HUES48 (cell line): ENCODE measurements around the gene RPS6KC1.

ENCODE experiments used
- H3K27ac ChIP-seq: one replicate; pipeline ENCODE4 v1.7.0; 2013; ENCODE audit warnings: low read depth, low read length, inconsistent platforms
- H3K27me3 ChIP-seq: 2 replicates; pipeline ENCODE4 v1.6.1; 2013; ENCODE audit warnings: mild to moderate bottlenecking, low read length; ENCODE audit not compliant: control insufficient read depth, insufficient read depth
- H3K36me3 ChIP-seq: 2 replicates; pipeline ENCODE4 v1.6.1; 2013; ENCODE audit warnings: low read length; ENCODE audit not compliant: control insufficient read depth, insufficient read depth
- H3K4me1 ChIP-seq: 2 replicates; pipeline ENCODE4 v1.6.1; 2013; ENCODE audit warnings: mild to moderate bottlenecking, low read length; ENCODE audit not compliant: control insufficient read depth, insufficient read depth
- H3K4me3 ChIP-seq: 2 replicates; pipeline ENCODE4 v1.5.1; 2013; ENCODE audit warnings: mild to moderate bottlenecking, low read depth, low read length
- H3K9ac ChIP-seq: 2 replicates; pipeline ENCODE4 v1.6.1; 2013; ENCODE audit warnings: mild to moderate bottlenecking, low read depth, low read length, moderate library complexity
- H3K9me3 ChIP-seq: 2 replicates; pipeline ENCODE4 v1.6.1; 2013; ENCODE audit warnings: low read length; ENCODE audit not compliant: control insufficient read depth, insufficient read depth

Gene RPS6KC1

GRCh38 chr1:213231795-213232231 is 180.8 kb downstream of the RPS6KC1 start:
- Histone ChIP-seq H3K27me3 (no peaks in the 10 kb centered on the region), H3K9me3 (no peaks in the 10 kb centered on the region), H3K4me1 (peaks cover 30% of the 10 kb centered on the region), H3K9ac (no peak overlapping the region), H3K36me3 (no peaks in the 10 kb centered on the region), H3K4me3 (no peak overlapping the region; the same call in 1 of the 2 replicates), H3K27ac (peak overlapping the region; percentile 73)

- H3K4me1 ChIP-seq: peaks cover 16% of the 10 kb centered on the region
- H3K9me3 ChIP-seq: no peaks in the 10 kb centered on the region
- H3K27ac ChIP-seq: no peak overlapping the region
- peaks cover 11% of the 10 kb centered on the region for H3K36me3 ChIP-seq
- no peak overlapping the region for H3K9ac ChIP-seq
- H3K4me3 ChIP-seq: no peak overlapping the region
- no peaks in the 10 kb centered on the region for H3K27me3 ChIP-seq
Observed at GRCh38 chr1:213242883-213243282, 191.8 kb downstream of the RPS6KC1 start.

GRCh38 chr1:213244664-213245091 is 193.6 kb downstream of the RPS6KC1 start:
- H3K36me3 ChIP-seq: peaks cover 11% of the 10 kb centered on the region
- no peak overlapping the region for H3K4me3 ChIP-seq
- H3K27ac ChIP-seq: no peak overlapping the region
- H3K9ac ChIP-seq: no peak overlapping the region
- H3K27me3 ChIP-seq: no peaks in the 10 kb centered on the region
- no peaks in the 10 kb centered on the region for H3K9me3 ChIP-seq
- H3K4me1 ChIP-seq: peaks cover 16% of the 10 kb centered on the region

GRCh38 chr1:213245260-213245910 is 194.3 kb downstream of the RPS6KC1 start:
- Histone ChIP-seq H3K27me3 (no peaks in the 10 kb centered on the region), H3K4me1 (peaks cover 16% of the 10 kb centered on the region), H3K9me3 (no peaks in the 10 kb centered on the region), H3K36me3 (peaks cover 11% of the 10 kb centered on the region), H3K9ac (no peak overlapping the region), H3K4me3 (no peak overlapping the region), H3K27ac (no peak overlapping the region)

GRCh38 chr1:213247038-213247437 is 196.0 kb downstream of the RPS6KC1 start:
- Histone ChIP-seq H3K9me3 (no peaks in the 10 kb centered on the region), H3K9ac (no peak overlapping the region), H3K4me1 (peaks cover 16% of the 10 kb centered on the region), H3K27ac (no peak overlapping the region), H3K27me3 (no peaks in the 10 kb centered on the region), H3K4me3 (no peak overlapping the region), H3K36me3 (no peaks in the 10 kb centered on the region)

GRCh38 chr1:213249395-213249794 is 198.4 kb downstream of the RPS6KC1 start:
- Histone ChIP-seq H3K36me3 (no peaks in the 10 kb centered on the region), H3K27ac (no peak overlapping the region), H3K9ac (no peak overlapping the region), H3K4me1 (peaks cover 16% of the 10 kb centered on the region), H3K4me3 (no peak overlapping the region), H3K27me3 (no peaks in the 10 kb centered on the region), H3K9me3 (no peaks in the 10 kb centered on the region)

GRCh38 chr1:213250041-213250440 is 199.0 kb downstream of the RPS6KC1 start:
- Histone ChIP-seq H3K27ac (no peak overlapping the region), H3K27me3 (no peaks in the 10 kb centered on the region), H3K36me3 (no peaks in the 10 kb centered on the region)

GRCh38 chr1:213250446-213250845 is 199.4 kb downstream of the RPS6KC1 start:
- H3K4me3 ChIP-seq: no peak overlapping the region
- no peaks in the 10 kb centered on the region for H3K27me3 ChIP-seq
- H3K4me1 ChIP-seq: peaks cover 7% of the 10 kb centered on the region
- no peaks in the 10 kb centered on the region for H3K9me3 ChIP-seq
- no peaks in the 10 kb centered on the region for H3K36me3 ChIP-seq
- no peak overlapping the region for H3K9ac ChIP-seq
- no peak overlapping the region for H3K27ac ChIP-seq

More at GRCh38 chr1:213250041-213250440, 199.0 kb downstream of the RPS6KC1 start:
- Histone ChIP-seq H3K9me3 (no peaks in the 10 kb centered on the region), H3K4me1 (peaks cover 12% of the 10 kb centered on the region), H3K9ac (no peak overlapping the region), H3K4me3 (no peak overlapping the region)

- no peak overlapping the region for H3K4me3 ChIP-seq
- H3K9ac ChIP-seq: no peak overlapping the region
- H3K27me3 ChIP-seq: no peaks in the 10 kb centered on the region
Observed at GRCh38 chr1:213251972-213252371, 200.9 kb downstream of the RPS6KC1 start.

GRCh38 chr1:213256438-213257087 is 205.5 kb downstream of the RPS6KC1 start:
- Histone ChIP-seq H3K27ac (no peak overlapping the region), H3K4me3 (no peak overlapping the region), H3K36me3 (no peaks in the 10 kb centered on the region), H3K27me3 (no peaks in the 10 kb centered on the region), H3K9ac (no peak overlapping the region), H3K4me1 (peaks cover 7% of the 10 kb centered on the region), H3K9me3 (no peaks in the 10 kb centered on the region)

More at GRCh38 chr1:213251972-213252371, 200.9 kb downstream of the RPS6KC1 start:
- H3K36me3 ChIP-seq: no peaks in the 10 kb centered on the region
- H3K9me3 ChIP-seq: no peaks in the 10 kb centered on the region
- H3K27ac ChIP-seq: no peak overlapping the region
- H3K4me1 ChIP-seq: peaks cover 3% of the 10 kb centered on the region; the same call in 1 of the 2 replicates

GRCh38 chr1:213260311-213261075 is 209.5 kb downstream of the RPS6KC1 start:
- H3K27me3 ChIP-seq: no peaks in the 10 kb centered on the region
- H3K9ac ChIP-seq: no peak overlapping the region
- H3K9me3 ChIP-seq: no peaks in the 10 kb centered on the region
- peaks cover 7% of the 10 kb centered on the region for H3K4me1 ChIP-seq
- H3K4me3 ChIP-seq: peak overlapping the region; percentile 43; the same call in 1 of the 2 replicates
- no peak overlapping the region for H3K27ac ChIP-seq
- H3K36me3 ChIP-seq: no peaks in the 10 kb centered on the region
